HCT116 (cell line): ENCODE data around the gene PUSL1. TPM values are rescaled to one million over a fixed set of nuclear protein-coding genes. Genes with fewer than 3 reads are reported as not detected.

ENCODE experiments used
- ATAC-seq: fragments of 200-7000 bp; cut with Tn5 transposase; 2 replicates; pipeline ENCODE4 v1.9.1; 2020; ENCODE audit warnings: mild to moderate bottlenecking, moderate library complexity
- BruUV-seq: library from RNA; stranded (reverse); fragments of 400-500 nt; replicated peaks from 2 replicates; lab custom pipeline; 2021; lab: Mats Ljungman, UMichigan
- CTCF ChIA-PET: fragments of 300-600 bp; sonication (Branson Sonifier 250); formaldehyde crosslinking; loops from one replicate; lab custom pipeline; 2021; ENCODE audit warnings: antibody characterized with exemption; lab: Charles Lee
- POLR2A ChIA-PET: fragments of 300-600, 350-600 bp; sonication (Branson Sonifier 250); formaldehyde crosslinking; loops from one replicate; lab custom pipeline; 2021; ENCODE audit warnings: antibody characterized with exemption; lab: Charles Lee
- RAD21 ChIA-PET, 2 experiments: fragments of 300-600 bp; sonication (Branson Sonifier 250); formaldehyde crosslinking; loops; one replicate each; lab custom pipeline; 2023; ENCODE audit warnings: low total read pairs in 2 of 2; ENCODE audit not compliant: uncharacterized antibody in 2 of 2, unreplicated experiment in 2 of 2, low non-redundant PET in 1 of 2; lab: Charles Lee
- DNase-seq: peaks from one replicate; pipeline ENCODE4 v3.0.0-alpha.2; 2010; ENCODE audit warnings: low read depth, low spot score
- H2AFZ ChIP-seq: fragments of 200-600 bp; shearing (Covaris generic), sonication (generic); 2 replicates; pipeline ENCODE4 v1.6.1; 2017; ENCODE audit warnings: low read depth, mixed run types, mixed read lengths, antibody characterized with exemption, low read length; ENCODE audit not compliant: poor library complexity, severe bottlenecking
- H3K27ac ChIP-seq: 2 replicates; pipeline ENCODE4 v1.5.1; 2012; ENCODE audit warnings: low read depth, low read length
- H3K27me3 ChIP-seq: fragments of 200-600 bp; sonication (generic); 2 replicates; pipeline ENCODE4 v1.6.1; 2016; ENCODE audit warnings: mixed run types, low read length, mixed read lengths; ENCODE audit not compliant: insufficient read depth
- H3K36me3 ChIP-seq, 2 experiments: fragments of 200-500 bp in 1 of 2; fragments of 200-600 bp in 1 of 2; sonication (Bioruptor generic) in 1 of 2; sonication (generic) in 1 of 2; 2 replicates each; pipeline versions ENCODE4 v1.5.1 to v1.6.1; 2014 to 2016; ENCODE audit warnings: low read length in 2 of 2, inconsistent platforms in 1 of 2, mixed read lengths in 1 of 2, mixed run types in 1 of 2; ENCODE audit not compliant: insufficient read depth in 2 of 2, control insufficient read depth in 1 of 2
- H3K4me1 ChIP-seq, 2 experiments: fragments of 200-600 bp in 1 of 2; sonication (generic) in 1 of 2; 2 replicates each; pipeline versions ENCODE4 v1.5.1 to v1.6.1; 2012 to 2017; ENCODE audit warnings: low read length in 2 of 2, inconsistent platforms in 1 of 2, mild to moderate bottlenecking in 1 of 2, mixed read lengths in 1 of 2, mixed run types in 1 of 2, moderate library complexity in 1 of 2; ENCODE audit not compliant: insufficient read depth in 2 of 2, control insufficient read depth in 1 of 2
- H3K4me2 ChIP-seq: fragments of 200-600 bp; sonication (generic); 2 replicates; pipeline ENCODE4 v1.6.1; 2017; ENCODE audit warnings: mixed run types, low read length, mixed read lengths
- H3K4me3 ChIP-seq, 2 experiments: fragments of 200-600 bp in 1 of 2; sonication (generic) in 1 of 2; replicated peaks in 1 of 2; 2 replicates each; pipeline ENCODE4 v1.5.1; 2011 to 2016; ENCODE audit warnings: low read length in 2 of 2, control low read depth in 1 of 2, low read depth in 1 of 2, mild to moderate bottlenecking in 1 of 2, mixed read lengths in 1 of 2, mixed run types in 1 of 2
- H3K79me2 ChIP-seq: fragments of 200-600 bp; sonication (generic); 2 replicates; pipeline ENCODE4 v1.6.1; 2017; ENCODE audit warnings: mild to moderate bottlenecking, mixed run types, low read length, moderate library complexity, mixed read lengths; ENCODE audit not compliant: insufficient read depth
- H3K9ac ChIP-seq: fragments of 200-600 bp; sonication (generic); 2 replicates; pipeline ENCODE4 v1.6.1; 2016; ENCODE audit warnings: low read length, mixed read lengths
- H3K9me2 ChIP-seq: fragments of 200-600 bp; sonication (generic), shearing (Covaris generic); 2 replicates; pipeline ENCODE4 v1.6.1; 2017; ENCODE audit warnings: mixed run types, mild to moderate bottlenecking, moderate library complexity; ENCODE audit not compliant: insufficient read depth
- H3K9me3 ChIP-seq, 2 experiments: fragments of 200-500 bp in 1 of 2; fragments of 200-600 bp in 1 of 2; sonication (Bioruptor generic) in 1 of 2; sonication (generic) in 1 of 2; 2 replicates each; pipeline ENCODE4 v1.6.1; 2014 to 2017; ENCODE audit warnings: low read length in 2 of 2, mixed read lengths in 2 of 2, inconsistent platforms in 1 of 2, low read depth in 1 of 2, mild to moderate bottlenecking in 1 of 2, mixed run types in 1 of 2, moderate library complexity in 1 of 2; ENCODE audit not compliant: control insufficient read depth in 1 of 2, insufficient read depth in 1 of 2
- H4K20me1 ChIP-seq: fragments of 200-600 bp; sonication (generic), shearing (Covaris generic); 2 replicates; pipeline ENCODE4 v1.6.1; 2017; ENCODE audit warnings: mixed run types, mild to moderate bottlenecking, moderate library complexity; ENCODE audit not compliant: insufficient read depth
- CBX3 ChIP-seq: IDR thresholded peaks from 2 replicates; pipeline ENCODE4 v1.6.1; 2012; ENCODE audit warnings: low read depth
- CTCF ChIP-seq, 3 experiments: fragments of 200-600 bp in 1 of 3; sonication (generic) in 1 of 3; IDR thresholded peaks in 2 of 3; conservative IDR thresholded peaks in 1 of 3; 2 replicates each; pipeline ENCODE4 v1.5.1; 2012 to 2017; ENCODE audit warnings: low read depth in 2 of 3, low read length in 2 of 3, antibody characterized with exemption in 1 of 3, borderline replicate concordance in 1 of 3, control low read depth in 1 of 3, mild to moderate bottlenecking in 1 of 3, mixed read lengths in 1 of 3, mixed run types in 1 of 3, moderate library complexity in 1 of 3; ENCODE audit not compliant: insufficient read depth in 1 of 3
- FOSL1 ChIP-seq: IDR thresholded peaks from 2 replicates; pipeline ENCODE4 v1.6.1; 2012; ENCODE audit warnings: low read depth
- TCF7L2 ChIP-seq: IDR thresholded peaks from 2 replicates; pipeline ENCODE4 v1.7.0; 2011; ENCODE audit warnings: borderline replicate concordance, inconsistent platforms; ENCODE audit not compliant: insufficient read depth, insufficient read length; ENCODE audit errors: extremely low read depth
- intact Hi-C: fragments of 100-400 bp; cut with micrococcal nuclease; formaldehyde crosslinking; loops from 2 replicates; pipeline ENCODE4 v1.10.0; 2022
- total RNA-seq: library from RNA; stranded (reverse); gene quantifications from one replicate; pipeline ENCODE4 v1.2.1, GENCODE V29; 2021; ENCODE audit not compliant: unreplicated experiment

The PUSL1 gene
- total RNA-seq, 1 experiment from 2014 or later: 47.2 TPM

- no peaks in the 10 kb centered on the region for H3K36me3 ChIP-seq
- no peak overlapping the region; the same call in 1 of the 2 replicates for H3K27ac ChIP-seq
- no peaks in the 10 kb centered on the region for H3K27me3 ChIP-seq
- H2AFZ ChIP-seq: no peak overlapping the region
- no peaks in the 10 kb centered on the region for H3K9me3 ChIP-seq
- TF ChIP-seq CTCF (IDR thresholded peaks at IDR 0.05 in 2 of 3, conservative IDR thresholded peaks at IDR 0.05 in 1 of 3; ENCODE audit: borderline replicate concordance in 1 of 3, insufficient read depth in 1 of 3, low read depth in 2 of 3, low read length in 2 of 3) (peak; percentile 54 to 74 (median 61); a peak in 5 of 6 replicates), CBX3 (no peak)
- ATAC-seq: peak; percentile 43
- BruUV-seq: no TSS peak
- peaks cover 14 to 38% of the 10 kb centered on the region in 2 experiments for H3K4me1 ChIP-seq
- no peaks in the 10 kb centered on the region for H3K79me2 ChIP-seq
- intact Hi-C loops: loop anchor here (2.0 kb wide), 2 partner anchors 167 to 305 kb away; no protein-coding TSS in a partner anchor
- ChIA-PET RAD21 (interaction anchor here (0.6 to 0.9 kb wide), 3 partner anchors 11 to 168 kb away, joined by 3 to 5 read pairs (median 3); no protein-coding TSS in a partner anchor), POLR2A (no interaction called here), CTCF (interaction anchor here (0.6 to 2.8 kb wide), 4 partner anchors 10 to 168 kb away, joined by 3 to 30 read pairs (median 10); no protein-coding TSS in a partner anchor)
- H3K4me3 ChIP-seq: no peak overlapping the region
- H3K9me2 ChIP-seq: no peaks in the 10 kb centered on the region
- H3K4me2 ChIP-seq: peak overlapping the region; percentile 47; the same call in 1 of the 2 replicates
- no peak overlapping the region for H3K9ac ChIP-seq
- H4K20me1 ChIP-seq: no peaks in the 10 kb centered on the region
- no peak for DNase-seq
Measured at GRCh38 chr1:1290238-1290731, 18.1 kb upstream of the PUSL1 start.

- intact Hi-C loops: loop anchor here (2.0 kb wide), 2 partner anchors 168 to 306 kb away; no protein-coding TSS in a partner anchor
- H3K4me1 ChIP-seq: peaks cover 14 to 34% of the 10 kb centered on the region in 2 experiments
- BruUV-seq: no TSS peak
- peak overlapping the region; percentile 47 for H3K4me2 ChIP-seq
- no peak overlapping the region for H3K4me3 ChIP-seq
- no peak overlapping the region for H3K9ac ChIP-seq
- no peaks in the 10 kb centered on the region for H3K27me3 ChIP-seq
- ChIA-PET POLR2A (no interaction called here), CTCF (interaction anchor here (0.7 to 2.8 kb wide), 13 partner anchors 8 to 352 kb away, joined by 3 to 30 read pairs (median 4); partner anchors contain the start of gene CCNL2), RAD21 (interaction anchor here (1.0 to 1.5 kb wide), 3 partner anchors 14 to 169 kb away, joined by 3 to 7 read pairs (median 3); partner anchors contain the start of gene UBE2J2 (in 1 of the 2))
- H3K36me3 ChIP-seq: no peaks in the 10 kb centered on the region
- peak; percentile 36 for TF ChIP-seq TCF7L2
- TF ChIP-seq FOSL1: no peak
- peak overlapping the region; percentile 45; the same call in 1 of the 2 replicates for H3K27ac ChIP-seq
- DNase-seq (no peak), ATAC-seq (no peak)
- no peaks in the 10 kb centered on the region for H3K9me3 ChIP-seq
- no peaks in the 10 kb centered on the region for H3K79me2 ChIP-seq
- no peaks in the 10 kb centered on the region for H4K20me1 ChIP-seq
- no peak overlapping the region for H2AFZ ChIP-seq
- no peaks in the 10 kb centered on the region for H3K9me2 ChIP-seq
Measured at GRCh38 chr1:1291023-1291528, 17.3 kb upstream of the PUSL1 start.
